ENCODE data around the gene HEATR9.

GRCh38 chr17:35900280-35900679 lies 31.6 kb upstream of the HEATR9 start:
- no peak for TF ChIP-seq ZNF274 (IDR thresholded peaks at IDR 0.05; ENCODE audit: low read depth, low read length)
- TF ChIP-seq SUZ12 (IDR thresholded peaks at IDR 0.05; ENCODE audit: extremely low read depth, insufficient read depth, insufficient read length), result no peak
- TF ChIP-seq YY1 (IDR thresholded peaks at IDR 0.05; ENCODE audit: insufficient read depth, insufficient read length), result no peak
